Measurements from ENCODE around the gene MZT1.

The MZT1 gene

DNA sequence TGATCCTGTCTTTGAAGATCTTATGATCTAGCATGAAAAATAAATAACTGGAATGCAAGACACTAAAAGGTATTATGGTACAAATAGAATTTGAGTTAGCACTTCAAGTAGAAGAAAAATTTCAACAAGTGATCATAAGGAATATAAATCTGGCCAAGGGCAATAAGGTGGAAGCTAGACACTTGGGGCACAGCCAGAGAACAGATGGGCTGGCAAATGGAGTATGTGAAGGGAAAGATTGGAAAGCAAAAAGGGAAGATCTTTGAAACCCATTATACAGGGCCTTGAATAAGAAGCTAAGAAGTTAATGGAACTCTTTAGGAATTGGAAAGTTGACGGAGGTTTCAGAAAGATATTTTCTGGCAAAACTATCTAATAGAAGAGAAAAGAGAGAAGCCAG is 61.0 kb downstream of the MZT1 start:
- Mint-ChIP-seq H3K4me3 (no peak overlapping the region), H3K36me3 (ENCODE audit: insufficient read depth) (no peaks in the 10 kb centered on the region), H3K27ac (ENCODE audit: low read depth) (no peak overlapping the region), H3K27me3 (peaks cover 21% of the 10 kb centered on the region), H3K9me3 (no peaks in the 10 kb centered on the region), H3K4me1 (no peaks in the 10 kb centered on the region)
- no peak for ATAC-seq (replicated peaks; ENCODE audit: extremely low read depth, poor library complexity, severe bottlenecking)
- DNase-seq (ENCODE audit: low spot score in 2 of 2) = no peak

DNA sequence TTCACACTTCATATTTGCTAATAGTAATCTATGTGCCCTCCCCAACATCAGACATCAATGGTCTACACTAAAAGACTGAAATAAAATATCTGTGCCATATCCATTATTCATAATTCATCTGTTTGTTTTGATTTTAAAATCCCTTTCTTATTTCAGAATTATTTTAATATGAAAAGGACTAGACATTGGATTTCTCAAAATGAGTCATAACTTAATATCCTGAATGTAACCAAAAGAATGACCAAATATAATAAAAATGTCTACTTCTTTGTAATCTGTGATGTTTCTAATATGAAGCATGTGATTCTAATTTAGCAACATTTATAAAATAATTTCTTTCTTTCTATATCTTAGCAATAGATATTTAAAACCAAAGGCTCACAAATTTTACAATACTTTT is 64.9 kb downstream of the MZT1 start:
- H3K27ac Mint-ChIP-seq (ENCODE audit: low read depth) = no peak overlapping the region
- peaks cover 34% of the 10 kb centered on the region for H3K27me3 Mint-ChIP-seq
- DNase-seq (ENCODE audit: low spot score in 2 of 2) (no peak), ATAC-seq (replicated peaks; ENCODE audit: extremely low read depth, poor library complexity, severe bottlenecking) (no peak)
- H3K4me3 Mint-ChIP-seq = no peak overlapping the region
- no peaks in the 10 kb centered on the region for H3K9me3 Mint-ChIP-seq
- H3K36me3 Mint-ChIP-seq (ENCODE audit: insufficient read depth) = no peaks in the 10 kb centered on the region
- H3K4me1 Mint-ChIP-seq = no peaks in the 10 kb centered on the region

All from central memory CD8-positive, alpha-beta T cell (primary cell).